K562 (cell line): Measurements from ENCODE around the gene C1orf167. TPM values are rescaled to one million over a fixed set of nuclear protein-coding genes. Genes with fewer than 3 reads are reported as not detected.

ENCODE experiments used
- ARID1B ChIP-seq: fragments of 450-650 bp; IDR thresholded peaks from 2 replicates; pipeline ENCODE4 v1.6.1; 2016; ENCODE audit warnings: antibody characterized with exemption, mild to moderate bottlenecking, inconsistent platforms
- BCOR ChIP-seq: fragments of 450-650 bp; IDR thresholded peaks from 2 replicates; pipeline ENCODE4 v1.6.1; 2016
- CCAR2 ChIP-seq: fragments of 200-400 bp; formaldehyde crosslinking; IDR thresholded peaks from 2 replicates; pipeline ENCODE4 v1.6.1; 2017; ENCODE audit warnings: mild to moderate bottlenecking, low read depth, low read length
- CEBPB ChIP-seq: fragments of 450-650 bp; IDR thresholded peaks from 2 replicates; pipeline ENCODE4 v1.6.1; 2016; ENCODE audit warnings: missing genetic modification characterization, missing compliant biosample characterization
- COPS2 ChIP-seq: fragments of 450-650 bp; conservative IDR thresholded peaks from 2 replicates; pipeline ENCODE4 v1.6.1; 2016; ENCODE audit warnings: mild to moderate bottlenecking, moderate library complexity
- CXXC5 ChIP-seq: fragments of 250-450 bp; sonication (Bioruptor Pico); IDR thresholded peaks from 2 replicates; pipeline ENCODE4 v1.8.0; 2022; ENCODE audit warnings: inconsistent platforms, mild to moderate bottlenecking, moderate library complexity
- DPF2 ChIP-seq: fragments of 450-650 bp; IDR thresholded peaks from 2 replicates; pipeline ENCODE4 v1.6.1; 2016
- HNRNPL ChIP-seq: fragments of 200-400 bp; formaldehyde crosslinking; IDR thresholded peaks from 2 replicates; pipeline ENCODE4 v1.6.1; 2017; ENCODE audit warnings: low read depth, mild to moderate bottlenecking, low read length
- LARP7 ChIP-seq: fragments of 450-650 bp; IDR thresholded peaks from 2 replicates; pipeline ENCODE4 v1.6.1; 2016
- MIER1 ChIP-seq: fragments of 450-650 bp; IDR thresholded peaks from 2 replicates; pipeline ENCODE4 v1.6.1; 2016; ENCODE audit warnings: antibody characterized with exemption, mild to moderate bottlenecking, low read depth
- NR4A1 ChIP-seq, 2 experiments: fragments of 250-450 bp in 1 of 2; fragments of 450-650 bp in 1 of 2; sonication (Bioruptor Pico) in 1 of 2; IDR thresholded peaks; 2 replicates each; pipeline versions ENCODE4 v1.4.0 to v1.6.1; 2016 to 2020; ENCODE audit warnings: mild to moderate bottlenecking in 2 of 2, missing compliant biosample characterization in 1 of 2, missing genetic modification characterization in 1 of 2, moderate library complexity in 1 of 2
- PCBP2 ChIP-seq: fragments of 200-400 bp; formaldehyde crosslinking; IDR thresholded peaks from 2 replicates; pipeline ENCODE4 v1.6.1; 2018; ENCODE audit warnings: low read length, low read depth, mild to moderate bottlenecking, moderate library complexity; ENCODE audit not compliant: poor library complexity, severe bottlenecking
- PRMT5 ChIP-seq: sonication (generic); formaldehyde crosslinking; IDR thresholded peaks from 2 replicates; pipeline ENCODE4 v1.5.0; 2020; ENCODE audit warnings: missing genetic modification reagents
- PTRF ChIP-seq: fragments of 450-650 bp; IDR thresholded peaks from 2 replicates; pipeline ENCODE4 v1.6.1; 2016; ENCODE audit warnings: mild to moderate bottlenecking, missing genetic modification characterization, missing compliant biosample characterization
- SRSF3 ChIP-seq: fragments of 200-400 bp; formaldehyde crosslinking; IDR thresholded peaks from 2 replicates; pipeline ENCODE4 v1.6.1; 2016; ENCODE audit warnings: mild to moderate bottlenecking, low read length, moderate library complexity; ENCODE audit not compliant: insufficient read depth
- SRSF9 ChIP-seq: fragments of 200-400 bp; formaldehyde crosslinking; IDR thresholded peaks from 2 replicates; pipeline ENCODE4 v1.6.1; 2017; ENCODE audit warnings: low read depth, low read length, borderline replicate concordance
- TOE1 ChIP-seq, 2 experiments: fragments of 450-650 bp in 1 of 2; sonication (generic) in 1 of 2; formaldehyde crosslinking in 1 of 2; IDR thresholded peaks; 2 replicates each; pipeline versions ENCODE4 v1.7.1 to v1.8.0; 2016 to 2022; ENCODE audit warnings: borderline replicate concordance in 2 of 2, mild to moderate bottlenecking in 2 of 2, antibody characterized with exemption in 1 of 2, inconsistent platforms in 1 of 2, low read depth in 1 of 2, missing genetic modification reagents in 1 of 2, moderate library complexity in 1 of 2
- ZNF124 ChIP-seq: sonication (generic); formaldehyde crosslinking; IDR thresholded peaks from 2 replicates; pipeline ENCODE4 v1.8.1; 2022; ENCODE audit warnings: missing genetic modification reagents
- ZNF143 ChIP-seq: sonication (generic); formaldehyde crosslinking; IDR thresholded peaks from 2 replicates; pipeline ENCODE4 v1.9.0; 2022; ENCODE audit warnings: mild to moderate bottlenecking, missing genetic modification reagents
- ZNF232 ChIP-seq: sonication (generic); formaldehyde crosslinking; IDR thresholded peaks from 2 replicates; pipeline ENCODE4 v1.8.0; 2022; ENCODE audit warnings: mild to moderate bottlenecking, missing genetic modification reagents
- ZNF644 ChIP-seq: fragments of 200-800 bp; sonication (Bioruptor generic); IDR thresholded peaks from 2 replicates; pipeline ENCODE4 v1.6.1; 2016; ENCODE audit warnings: low read depth, missing genetic modification characterization, missing compliant biosample characterization
- ZNF668 ChIP-seq: fragments of 250-450 bp; sonication (Bioruptor Pico); IDR thresholded peaks from 2 replicates; pipeline ENCODE4 v1.8.0; 2022; ENCODE audit warnings: mild to moderate bottlenecking, inconsistent platforms
- ZNF699 ChIP-seq: fragments of 250-450 bp; sonication (Bioruptor Pico); IDR thresholded peaks from 2 replicates; pipeline ENCODE4 v1.8.0; 2021; ENCODE audit warnings: mild to moderate bottlenecking, moderate library complexity; ENCODE audit not compliant: insufficient replicate concordance
- ZSCAN29 ChIP-seq: fragments of 450-650 bp; IDR thresholded peaks from 2 replicates; pipeline ENCODE4 v1.6.1; 2017
- polyA plus RNA-seq, 8 experiments: library from polyadenylated mRNA; depleted of rRNA in 4 of 8; stranded (reverse) in 5 of 8; unstranded in 3 of 8; fragments of >200 nt; fragmentation: Nextera tagmentation in 2 of 8; fragmentation: Illumina TruSeq in 1 of 8; extraction: Ambion mirVana in 2 of 8; extraction: Trizol in 1 of 8; gene quantifications; 2 replicates each; pipeline versions ENCODE4 v1.2.1 to v1.2.3, GENCODE V29; 2011 to 2014; ENCODE audit warnings: inconsistent platforms in 1 of 8, missing spikeins in 1 of 8
- total RNA-seq, 7 experiments: library from RNA; depleted of rRNA in 6 of 7; stranded (reverse); fragments of >200 nt in 6 of 7; fragmentation: Illumina TruSeq in 2 of 7; extraction: Trizol in 2 of 7; gene quantifications; 2 replicates each; pipeline versions ENCODE4 v1.2.1 to v1.2.3, GENCODE V29; 2011 to 2021; ENCODE audit warnings: low replicate concordance in 1 of 7
- TF ChIP-seq, protein P1 (sequence below): fragments of 250-450 bp; sonication (Bioruptor Pico); IDR thresholded peaks from 2 replicates; pipeline ENCODE4 v1.8.0; 2022; ENCODE audit warnings: inconsistent platforms
- TF ChIP-seq, protein P2 (sequence below), 2 experiments: fragments of 150-350 bp in 1 of 2; IDR thresholded peaks; 2 replicates each; pipeline ENCODE4 v1.6.1; 2012 to 2016; ENCODE audit warnings: low read depth in 2 of 2, low read length in 2 of 2, mild to moderate bottlenecking in 1 of 2, moderate library complexity in 1 of 2

The C1orf167 gene
- total and polyA plus RNA-seq, 9 of the 15 experiments (the other 6 are each of a cell fraction or from before 2014, with no cell fraction given) = 0.22 to 0.86 (median 0.31) TPM; not detected in 2

DNA sequence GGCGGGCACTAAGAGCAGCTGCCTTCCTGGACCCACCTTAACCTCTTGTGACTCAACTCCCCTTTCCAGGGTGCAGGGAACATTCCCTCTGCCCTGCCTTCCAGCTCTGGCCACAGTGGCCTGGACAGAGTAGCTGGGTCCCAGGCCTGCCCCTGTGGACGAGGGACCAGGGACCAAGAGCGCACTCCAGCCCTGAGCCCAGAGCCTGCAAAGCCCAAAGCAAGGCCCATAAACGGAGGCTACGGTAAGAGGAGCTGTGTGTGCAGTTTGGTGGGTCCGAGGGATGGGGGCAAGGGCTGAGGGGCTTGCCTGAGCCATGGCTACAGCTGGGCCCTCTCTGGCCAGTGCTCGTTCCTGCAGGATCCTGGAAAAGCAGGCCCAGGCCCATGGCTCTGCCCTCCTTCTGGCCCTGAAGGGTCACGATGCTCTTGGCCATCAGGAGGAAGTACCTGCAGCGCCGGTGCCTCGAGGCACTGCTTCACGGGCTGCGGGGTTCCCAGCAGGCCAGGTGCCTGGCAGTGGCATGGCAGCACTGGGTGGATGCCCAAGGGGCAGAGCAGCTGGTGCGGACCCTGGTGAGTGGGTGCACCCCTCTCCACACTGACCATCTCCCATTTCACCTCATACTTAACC lies 25.9 kb downstream of the C1orf167 start (continued):
- no peak for TF ChIP-seq SRSF9
- TF ChIP-seq ZNF232 = no peak
- TF ChIP-seq PTRF (tag) = no peak
- no peak for TF ChIP-seq ZNF668 (CRISPR knock-in tag)
- TF ChIP-seq ARID1B = 0 out of 2 replicates have a peak, but pooled peaks have one; percentile 9
- TF ChIP-seq, protein P1, sequence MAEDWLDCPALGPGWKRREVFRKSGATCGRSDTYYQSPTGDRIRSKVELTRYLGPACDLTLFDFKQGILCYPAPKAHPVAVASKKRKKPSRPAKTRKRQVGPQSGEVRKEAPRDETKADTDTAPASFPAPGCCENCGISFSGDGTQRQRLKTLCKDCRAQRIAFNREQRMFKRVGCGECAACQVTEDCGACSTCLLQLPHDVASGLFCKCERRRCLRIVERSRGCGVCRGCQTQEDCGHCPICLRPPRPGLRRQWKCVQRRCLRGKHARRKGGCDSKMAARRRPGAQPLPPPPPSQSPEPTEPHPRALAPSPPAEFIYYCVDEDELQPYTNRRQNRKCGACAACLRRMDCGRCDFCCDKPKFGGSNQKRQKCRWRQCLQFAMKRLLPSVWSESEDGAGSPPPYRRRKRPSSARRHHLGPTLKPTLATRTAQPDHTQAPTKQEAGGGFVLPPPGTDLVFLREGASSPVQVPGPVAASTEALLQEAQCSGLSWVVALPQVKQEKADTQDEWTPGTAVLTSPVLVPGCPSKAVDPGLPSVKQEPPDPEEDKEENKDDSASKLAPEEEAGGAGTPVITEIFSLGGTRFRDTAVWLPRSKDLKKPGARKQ (CRISPR knock-in tag) = no peak
- TF ChIP-seq CCAR2 = no peak
- TF ChIP-seq SRSF3 = no peak
- TF ChIP-seq CXXC5 (CRISPR knock-in tag) = no peak
- no peak for TF ChIP-seq BCOR
- TF ChIP-seq LARP7 = no peak
- TF ChIP-seq TOE1 (IDR thresholded peaks at IDR 0.05; ENCODE audit: borderline replicate concordance) = 0 out of 2 replicates have a peak, but pooled peaks have one; percentile 19
- no peak for TF ChIP-seq TOE1 (CRISPR knock-in tag; IDR thresholded peaks at IDR 0.05; ENCODE audit: borderline replicate concordance, low read depth)
- no peak for TF ChIP-seq ZNF644
- TF ChIP-seq PRMT5 (CRISPR knock-in tag) = no peak
- no peak for TF ChIP-seq MIER1
- TF ChIP-seq ZNF143 (CRISPR knock-in tag) = no peak
- no peak for TF ChIP-seq PCBP2
- TF ChIP-seq DPF2 = no peak
- TF ChIP-seq ZSCAN29 = no peak
- TF ChIP-seq ZNF699 = no peak
- TF ChIP-seq NR4A1 (CRISPR knock-in tag; IDR thresholded peaks at IDR 0.05) = no peak
- TF ChIP-seq NR4A1 (tag; IDR thresholded peaks at IDR 0.05) = no peak
- TF ChIP-seq HNRNPL = no peak
- TF ChIP-seq ZNF124 (CRISPR knock-in tag) = no peak
- TF ChIP-seq, protein P2, sequence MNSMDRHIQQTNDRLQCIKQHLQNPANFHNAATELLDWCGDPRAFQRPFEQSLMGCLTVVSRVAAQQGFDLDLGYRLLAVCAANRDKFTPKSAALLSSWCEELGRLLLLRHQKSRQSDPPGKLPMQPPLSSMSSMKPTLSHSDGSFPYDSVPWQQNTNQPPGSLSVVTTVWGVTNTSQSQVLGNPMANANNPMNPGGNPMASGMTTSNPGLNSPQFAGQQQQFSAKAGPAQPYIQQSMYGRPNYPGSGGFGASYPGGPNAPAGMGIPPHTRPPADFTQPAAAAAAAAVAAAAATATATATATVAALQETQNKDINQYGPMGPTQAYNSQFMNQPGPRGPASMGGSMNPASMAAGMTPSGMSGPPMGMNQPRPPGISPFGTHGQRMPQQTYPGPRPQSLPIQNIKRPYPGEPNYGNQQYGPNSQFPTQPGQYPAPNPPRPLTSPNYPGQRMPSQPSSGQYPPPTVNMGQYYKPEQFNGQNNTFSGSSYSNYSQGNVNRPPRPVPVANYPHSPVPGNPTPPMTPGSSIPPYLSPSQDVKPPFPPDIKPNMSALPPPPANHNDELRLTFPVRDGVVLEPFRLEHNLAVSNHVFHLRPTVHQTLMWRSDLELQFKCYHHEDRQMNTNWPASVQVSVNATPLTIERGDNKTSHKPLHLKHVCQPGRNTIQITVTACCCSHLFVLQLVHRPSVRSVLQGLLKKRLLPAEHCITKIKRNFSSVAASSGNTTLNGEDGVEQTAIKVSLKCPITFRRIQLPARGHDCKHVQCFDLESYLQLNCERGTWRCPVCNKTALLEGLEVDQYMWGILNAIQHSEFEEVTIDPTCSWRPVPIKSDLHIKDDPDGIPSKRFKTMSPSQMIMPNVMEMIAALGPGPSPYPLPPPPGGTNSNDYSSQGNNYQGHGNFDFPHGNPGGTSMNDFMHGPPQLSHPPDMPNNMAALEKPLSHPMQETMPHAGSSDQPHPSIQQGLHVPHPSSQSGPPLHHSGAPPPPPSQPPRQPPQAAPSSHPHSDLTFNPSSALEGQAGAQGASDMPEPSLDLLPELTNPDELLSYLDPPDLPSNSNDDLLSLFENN (IDR thresholded peaks at IDR 0.05; ENCODE audit: low read depth in 2 of 2, low read length in 2 of 2) = no peak
- no peak for TF ChIP-seq CEBPB
- no peak for TF ChIP-seq COPS2
